ENCODE measurements around the gene COL23A1. TPM values are rescaled to one million over a fixed set of nuclear protein-coding genes. Genes with fewer than 3 reads are reported as not detected.

The COL23A1 gene
- total and polyA plus RNA-seq, 8 donors: 0.06 to 0.68 (median 0.33) TPM; not detected in 2

DNA sequence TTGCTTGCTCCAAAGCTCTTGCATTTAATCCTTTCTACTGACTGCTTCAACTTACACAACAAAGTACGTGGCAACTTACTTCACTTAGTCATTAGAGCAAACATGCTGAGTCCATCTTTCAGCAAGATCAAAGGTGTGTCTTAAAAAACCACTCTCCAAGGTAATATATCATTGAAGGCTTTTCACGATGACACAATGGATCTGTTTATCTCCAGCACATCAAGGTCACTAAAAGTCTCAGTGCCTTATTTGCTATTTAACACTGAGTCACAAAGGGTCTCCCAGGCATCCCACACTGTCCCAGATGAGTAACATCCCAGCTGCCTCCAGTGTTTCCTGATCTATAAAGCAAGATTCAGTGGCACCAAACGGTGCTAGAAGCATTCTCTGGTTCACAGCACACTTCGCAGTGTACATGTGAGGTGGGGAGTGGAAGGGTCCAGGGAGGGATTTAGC, 40.3 kb upstream of the COL23A1 start:
- intact Hi-C loops (cut with DNase I): no loop called here
- Histone ChIP-seq H3K27me3 (no peaks in the 10 kb centered on the region), H3K36me3 (no peaks in the 10 kb centered on the region), H3K27ac (no peak overlapping the region), H3K9me3 (no peaks in the 10 kb centered on the region), H3K4me1 (no peaks in the 10 kb centered on the region), H3K4me3 (no peak overlapping the region)
- 28 to 29% methylated on average over 4 of the region's 4 CpGs for WGBS, 2 donors
- no peak for ATAC-seq
- TF ChIP-seq, protein P1, sequence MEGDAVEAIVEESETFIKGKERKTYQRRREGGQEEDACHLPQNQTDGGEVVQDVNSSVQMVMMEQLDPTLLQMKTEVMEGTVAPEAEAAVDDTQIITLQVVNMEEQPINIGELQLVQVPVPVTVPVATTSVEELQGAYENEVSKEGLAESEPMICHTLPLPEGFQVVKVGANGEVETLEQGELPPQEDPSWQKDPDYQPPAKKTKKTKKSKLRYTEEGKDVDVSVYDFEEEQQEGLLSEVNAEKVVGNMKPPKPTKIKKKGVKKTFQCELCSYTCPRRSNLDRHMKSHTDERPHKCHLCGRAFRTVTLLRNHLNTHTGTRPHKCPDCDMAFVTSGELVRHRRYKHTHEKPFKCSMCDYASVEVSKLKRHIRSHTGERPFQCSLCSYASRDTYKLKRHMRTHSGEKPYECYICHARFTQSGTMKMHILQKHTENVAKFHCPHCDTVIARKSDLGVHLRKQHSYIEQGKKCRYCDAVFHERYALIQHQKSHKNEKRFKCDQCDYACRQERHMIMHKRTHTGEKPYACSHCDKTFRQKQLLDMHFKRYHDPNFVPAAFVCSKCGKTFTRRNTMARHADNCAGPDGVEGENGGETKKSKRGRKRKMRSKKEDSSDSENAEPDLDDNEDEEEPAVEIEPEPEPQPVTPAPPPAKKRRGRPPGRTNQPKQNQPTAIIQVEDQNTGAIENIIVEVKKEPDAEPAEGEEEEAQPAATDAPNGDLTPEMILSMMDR (IDR thresholded peaks at IDR 0.05): no peak
- DNase-seq: no peak
- FAIRE-seq: no peak

DNA sequence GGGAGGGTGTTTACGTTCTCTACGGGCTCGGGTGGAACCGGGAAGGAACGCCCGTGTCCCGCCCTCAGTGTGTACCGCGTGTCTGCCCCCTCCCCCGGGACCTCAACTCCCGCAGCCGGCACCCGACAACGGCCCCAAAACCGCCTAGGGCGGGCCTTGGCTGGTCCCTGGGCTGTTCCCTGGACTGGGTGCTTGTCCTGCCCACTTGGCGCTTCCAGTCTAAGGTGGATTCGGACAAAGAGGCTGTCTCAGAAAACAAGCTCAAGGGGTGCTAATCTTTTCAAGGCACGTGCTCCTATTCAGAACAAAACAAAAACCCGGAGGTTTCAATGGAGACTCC, 37.0 kb upstream of the COL23A1 start:
- DNase-seq (no peak), ATAC-seq (no peak), FAIRE-seq (no peak)
- 2 to 4% methylated on average over 17 to 20 of the region's 20 CpGs for WGBS, 2 donors
- H3K9me3 ChIP-seq: no peaks in the 10 kb centered on the region
- peak overlapping the region; percentile 94 to 98 (median 94) for H3K27ac ChIP-seq
- TF ChIP-seq, protein P1 (IDR thresholded peaks at IDR 0.05): no peak
- H3K4me1 ChIP-seq: peaks cover 0 to 16% (median 15%) of the 10 kb centered on the region in 3 donors
- intact Hi-C loops (cut with DNase I): no loop called here
- no peaks in the 10 kb centered on the region for H3K27me3 ChIP-seq
- H3K4me3 ChIP-seq: peak overlapping the region; percentile 53 to 91 (median 85)
- peaks cover 0 to 6% (median 4%) of the 10 kb centered on the region in 3 donors for H3K36me3 ChIP-seq

DNA sequence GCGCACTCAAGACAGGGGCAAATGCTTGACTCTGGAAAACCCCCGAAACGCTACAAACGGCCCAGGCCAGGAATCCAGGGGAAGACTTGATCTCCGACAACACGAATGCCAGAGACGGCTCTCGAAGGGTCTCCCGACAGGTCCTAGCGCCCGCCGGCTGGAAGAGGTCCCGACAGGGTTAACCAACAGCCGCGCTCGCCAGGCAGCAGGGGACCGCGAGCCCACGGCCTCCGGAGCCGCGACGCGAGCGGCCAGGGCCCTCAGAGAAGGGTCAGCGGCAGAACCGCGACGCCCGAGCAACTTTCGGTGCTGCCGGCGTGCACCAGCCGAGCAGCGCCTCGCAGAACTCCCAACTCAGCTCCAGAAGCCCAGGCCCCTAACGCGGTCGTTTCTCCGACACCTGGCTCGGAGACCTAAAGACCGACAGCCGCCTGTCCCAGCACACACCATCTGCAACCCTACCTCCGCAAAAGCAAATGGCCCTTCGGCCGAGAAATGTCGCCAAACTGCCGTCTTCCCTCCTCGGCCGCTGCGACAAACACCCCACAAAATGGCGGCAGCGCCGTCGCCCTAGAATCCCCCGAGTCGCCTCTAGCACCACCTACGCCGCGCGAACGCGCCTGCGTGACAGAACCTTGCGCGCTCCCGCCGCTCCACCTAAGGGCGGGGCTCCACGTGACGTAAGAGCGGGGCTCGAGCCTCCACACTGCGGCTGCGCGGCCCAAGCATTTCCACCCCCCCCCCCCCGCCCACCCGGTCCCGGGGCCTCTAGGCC, 36.5 kb upstream of the COL23A1 start, which contains the start of gene CLK4:
TSS of gene CLK4 (minus strand) at position 567 of the 775 bp plus-strand sequence. CDS start 3,634 bp downstream, outside the sequence.
- no peak for FAIRE-seq
- TF ChIP-seq, protein P1 (IDR thresholded peaks at IDR 0.05): no peak
- Histone ChIP-seq H3K4me1 (peaks cover 0 to 16% (median 15%) of the 10 kb centered on the region in 3 donors), H3K4me3 (peak within 1 kb of the TSS; percentile 53 to 91 (median 85)), H3K9me3 (no peaks in the 10 kb centered on the region), H3K27me3 (no peaks in the 10 kb centered on the region), H3K27ac (peak within 1 kb of the TSS; percentile 94 to 98 (median 94)), H3K36me3 (peaks cover 0 to 12% (median 8%) of the 10 kb centered on the region in 3 donors)
- peak; percentile 93 to 98 (median 96) for ATAC-seq
- peak; percentile 92 to 99 (median 96) for DNase-seq
- intact Hi-C loops (cut with DNase I): no loop called here
- 0 to 1% methylated on average over 77 to 79 of the region's 79 CpGs for WGBS, 2 donors

DNA sequence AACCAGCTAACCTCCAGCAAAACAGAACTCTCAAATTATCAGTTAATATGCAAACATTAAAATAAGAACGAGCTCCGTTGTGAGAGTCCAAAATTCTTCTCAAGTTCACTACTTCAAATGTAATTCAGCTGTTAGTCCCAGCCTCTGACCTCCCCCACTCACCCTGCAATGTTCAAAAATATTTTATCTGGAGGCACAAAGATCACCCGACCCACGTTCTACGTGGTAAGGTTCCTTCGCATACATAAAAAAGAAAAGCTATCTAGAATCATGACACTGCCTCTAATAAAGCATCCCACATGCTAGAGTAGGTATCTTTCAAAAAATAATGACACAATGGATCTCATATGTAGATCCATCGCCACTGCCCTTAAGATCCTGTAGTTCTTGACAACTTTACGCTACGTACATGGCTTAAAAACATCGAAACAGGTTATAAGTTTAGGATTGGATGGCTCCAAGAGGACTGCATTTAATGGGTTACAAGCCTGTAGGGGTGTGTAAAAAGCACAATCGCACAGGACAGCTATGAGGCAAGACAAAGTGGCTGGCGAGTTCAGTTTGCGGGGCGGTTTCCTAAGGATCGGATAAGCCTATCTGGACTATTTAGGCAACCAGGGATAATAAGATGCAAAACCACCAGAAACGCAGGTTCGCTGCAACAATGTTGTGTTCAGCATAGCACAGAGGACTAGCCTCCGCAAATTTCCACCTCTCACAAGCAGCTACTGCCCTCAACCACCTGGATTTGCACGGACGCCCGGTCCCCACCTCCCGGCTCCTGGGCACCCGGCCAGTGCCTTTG, 35.7 kb upstream of the COL23A1 start:
- H3K27ac ChIP-seq: peak overlapping the region; percentile 94 to 98 (median 94)
- H3K4me3 ChIP-seq: peak overlapping the region; percentile 53 to 91 (median 85)
- DNase-seq (no peak), ATAC-seq (peak; percentile 25 to 46 (median 32)), FAIRE-seq (no peak)
- no peaks in the 10 kb centered on the region for H3K9me3 ChIP-seq
- 0% methylated on average over 23 of the region's 23 CpGs for WGBS, 2 donors
- H3K27me3 ChIP-seq: no peaks in the 10 kb centered on the region
- intact Hi-C loops (cut with DNase I): no loop called here
- peaks cover 0 to 20% (median 10%) of the 10 kb centered on the region in 3 donors for H3K36me3 ChIP-seq
- H3K4me1 ChIP-seq: peaks cover 0 to 16% (median 15%) of the 10 kb centered on the region in 3 donors
- TF ChIP-seq, protein P1 (IDR thresholded peaks at IDR 0.05): no peak
